HG02870 (cell line): Measurements from ENCODE around the gene UBE2M.

Source experiments
- ATAC-seq: cut with Tn5 transposase; IDR thresholded peaks from one replicate; pipeline ENCODE4 v1.9.1; 2021; ENCODE audit warnings: mild to moderate bottlenecking, moderate library complexity; ENCODE audit not compliant: unreplicated experiment

UBE2M gene

DNA sequence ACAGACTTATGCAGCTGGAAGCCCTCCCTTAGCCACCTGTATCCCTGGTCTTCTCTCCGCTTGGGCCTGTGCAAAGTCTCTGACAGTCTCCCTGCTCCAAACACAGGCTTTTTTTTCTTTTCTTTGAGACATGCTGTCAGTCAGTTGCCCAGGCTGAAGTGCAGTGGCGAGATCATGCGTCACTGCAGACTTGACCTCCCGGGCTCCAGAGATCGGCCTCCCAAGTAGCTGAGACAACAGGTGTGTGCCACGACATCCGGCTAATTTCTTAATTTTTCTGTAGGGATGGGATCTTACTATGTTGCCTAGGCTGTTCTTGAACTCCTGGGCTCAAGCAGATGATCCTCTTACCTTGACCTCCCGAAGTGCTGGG is 13.2 kb upstream of the UBE2M start:
- ATAC-seq: no peak

DNA sequence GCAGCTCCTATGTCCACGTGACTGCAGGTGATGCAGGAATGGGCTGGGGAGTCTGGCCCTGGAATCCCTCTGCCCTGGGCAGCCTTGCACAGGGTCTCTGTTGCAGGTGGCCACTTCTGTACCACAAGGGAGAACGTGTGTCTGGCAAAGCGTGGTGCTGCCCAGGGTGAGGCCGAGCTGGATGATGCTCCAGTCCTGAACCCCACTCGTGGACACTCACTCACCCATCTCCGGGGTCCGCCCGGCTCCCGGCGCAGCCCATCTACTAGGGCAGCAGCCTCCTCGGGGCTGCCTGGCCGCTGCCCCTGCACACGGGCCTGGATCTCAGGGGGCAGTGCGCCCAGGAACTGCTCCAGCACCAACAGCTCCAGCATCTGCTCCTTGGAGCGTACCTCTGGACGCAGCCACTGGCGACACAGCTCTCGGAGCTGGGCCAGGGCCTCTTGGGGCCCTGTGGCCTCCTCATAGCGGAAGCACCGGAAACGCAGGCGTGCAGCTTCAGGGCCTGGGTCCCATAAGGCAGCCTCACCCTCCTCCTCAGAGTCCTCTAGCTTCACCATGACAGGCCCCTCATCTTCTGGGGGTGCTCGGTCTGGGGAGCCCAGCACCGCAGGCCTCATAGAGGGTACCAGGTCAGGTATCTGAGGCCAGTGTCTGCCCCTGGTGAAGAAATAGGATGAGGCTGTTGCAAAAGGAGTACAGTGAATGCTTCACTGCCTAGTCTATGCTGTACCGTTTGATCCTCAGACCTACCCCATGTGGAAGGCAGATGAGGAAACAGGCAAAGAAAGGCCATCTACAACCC is 12.6 kb upstream of the UBE2M start:
- no peak for ATAC-seq

DNA sequence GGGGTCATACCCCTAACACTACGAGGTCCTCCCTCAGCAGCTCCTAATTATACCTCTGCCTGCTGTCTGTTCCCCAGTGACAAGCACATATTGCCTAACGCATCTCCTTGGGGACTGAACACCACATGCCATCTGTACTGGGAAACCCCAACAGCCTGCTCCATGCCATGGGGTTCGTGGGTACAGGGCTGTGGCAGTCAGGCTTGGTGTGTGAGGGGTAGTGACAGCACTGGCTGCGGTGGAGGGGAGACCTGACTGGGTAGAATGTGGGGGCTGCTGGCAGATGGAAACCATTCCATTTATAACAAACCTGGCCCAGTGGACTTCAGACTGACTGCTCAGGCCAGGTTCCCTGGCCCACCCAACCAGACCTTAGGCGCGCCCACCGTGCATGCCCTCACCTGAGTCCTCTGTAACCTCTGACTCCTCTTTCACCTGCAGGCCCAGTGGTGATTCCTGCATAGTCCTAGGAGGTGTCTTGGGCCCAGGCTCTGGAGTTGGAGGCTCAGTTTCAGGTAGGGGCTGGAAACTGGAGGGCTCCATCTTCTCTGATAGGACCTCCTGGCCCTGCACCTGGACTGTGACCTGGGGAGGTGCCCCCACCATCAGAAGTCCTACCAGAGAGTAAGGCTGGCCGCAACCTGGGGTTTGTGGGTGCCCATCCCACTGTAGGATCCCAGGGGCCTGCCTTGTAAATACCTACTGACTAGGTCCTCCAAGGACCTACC is 11.7 kb upstream of the UBE2M start:
- ATAC-seq: no peak

DNA sequence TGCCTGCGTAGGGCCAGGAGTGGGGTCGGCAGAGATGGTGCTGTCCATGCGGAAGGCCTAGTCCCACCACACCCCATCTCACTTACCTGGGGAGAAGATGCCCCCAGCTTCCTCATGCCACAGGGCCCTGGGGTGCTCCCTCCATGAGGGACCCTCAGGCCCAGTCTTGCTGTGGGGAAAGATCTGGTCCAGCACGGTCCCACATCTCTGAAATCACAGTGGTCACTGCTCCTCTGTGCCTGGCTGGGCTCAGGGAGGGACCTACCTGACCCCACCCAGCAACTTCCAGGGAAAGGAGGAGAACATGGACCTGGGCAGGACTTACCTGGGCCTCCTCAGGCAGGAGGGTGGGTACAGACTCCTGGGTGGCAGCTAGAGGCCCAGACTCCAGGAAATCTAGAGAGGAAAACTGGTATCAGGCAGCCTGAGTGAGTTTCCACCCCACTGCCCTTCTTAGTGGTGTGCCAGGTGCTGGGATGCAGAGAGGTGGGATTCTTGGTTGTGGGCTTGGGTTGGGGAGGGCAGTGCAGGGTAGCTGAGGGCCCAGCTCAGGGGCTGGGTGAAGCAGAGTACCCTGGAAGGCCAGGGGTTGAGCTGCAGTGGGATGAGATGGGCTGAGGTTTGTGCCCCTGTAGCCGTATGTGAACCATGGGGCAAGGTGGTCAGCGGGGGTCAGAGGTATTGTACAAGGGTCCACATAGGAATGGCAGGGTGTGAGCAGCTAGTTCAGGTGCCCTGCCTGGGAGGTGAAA is 11.0 kb upstream of the UBE2M start:
- ATAC-seq: no peak

DNA sequence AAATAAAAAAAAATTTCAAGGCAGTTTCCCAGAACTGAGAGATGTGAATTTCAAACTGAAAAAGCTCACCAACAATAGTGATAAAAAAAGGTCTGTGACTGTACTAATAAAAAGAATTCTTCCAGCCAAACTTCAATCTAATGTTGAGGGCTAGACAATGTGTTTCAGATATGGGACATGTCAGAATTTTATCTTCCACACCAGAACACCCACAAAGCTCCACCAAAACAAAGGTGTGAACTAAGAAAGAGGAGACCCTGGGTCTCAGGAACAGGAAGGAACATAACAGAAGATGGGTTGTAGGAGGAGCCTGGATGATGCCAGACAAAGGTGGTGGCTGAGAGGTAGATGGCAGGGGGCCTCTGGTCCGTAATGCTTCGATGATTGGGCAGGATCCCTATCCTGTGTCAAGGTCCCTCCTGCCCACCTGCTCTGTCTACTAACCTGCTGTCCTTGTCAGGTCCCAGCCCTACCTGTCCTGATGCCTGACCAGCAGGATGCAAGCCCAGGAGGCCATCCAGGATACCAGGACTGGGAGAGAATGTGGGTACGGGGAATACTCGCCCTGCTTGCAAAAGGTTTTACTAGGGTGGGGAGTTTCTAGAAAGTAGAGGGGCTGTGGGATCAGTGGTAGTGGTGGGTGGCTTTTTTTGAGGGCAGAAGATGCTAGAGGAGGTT is 10.2 kb upstream of the UBE2M start:
- ATAC-seq: no peak

DNA sequence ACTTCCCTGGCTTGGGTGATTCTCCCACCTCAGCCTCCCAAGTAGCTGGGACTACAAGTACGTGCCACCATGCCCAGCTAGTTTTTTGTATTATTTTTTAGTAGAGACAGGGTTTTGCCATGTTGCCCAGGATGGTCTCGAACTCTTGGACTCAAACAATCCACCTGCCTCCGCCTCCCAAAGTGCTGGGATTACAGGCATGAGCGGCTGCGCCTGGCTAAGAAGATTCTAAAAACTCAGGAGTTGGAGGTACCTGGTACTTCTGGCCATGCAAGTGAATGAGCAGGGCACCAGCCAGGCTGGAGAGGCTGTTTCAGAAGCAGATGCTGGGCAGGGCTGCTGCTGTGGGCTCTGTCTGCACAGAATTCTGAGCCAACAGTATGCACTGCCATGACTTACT is 8.6 kb upstream of the UBE2M start:
- no peak for ATAC-seq

DNA sequence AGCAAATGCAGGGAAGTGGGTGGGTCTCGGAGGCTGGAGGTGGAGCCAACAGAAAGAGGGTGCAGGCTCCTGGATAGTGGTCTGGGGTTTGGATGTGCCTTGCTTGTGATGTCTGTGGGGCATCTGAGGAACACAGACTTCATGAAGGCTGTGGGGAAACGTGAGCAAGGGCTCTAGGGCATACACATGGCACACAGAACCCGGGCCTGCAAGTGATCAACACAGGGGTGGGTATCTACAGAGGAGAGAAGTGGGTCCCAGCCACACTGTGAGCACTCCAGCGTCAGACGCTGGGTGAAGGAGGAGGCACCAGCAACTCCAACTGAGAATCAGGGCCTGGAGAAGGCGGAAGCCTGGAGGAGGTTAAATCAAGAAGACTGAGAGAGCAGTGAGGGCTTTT is 5.4 kb upstream of the UBE2M start:
- ATAC-seq: no peak

DNA sequence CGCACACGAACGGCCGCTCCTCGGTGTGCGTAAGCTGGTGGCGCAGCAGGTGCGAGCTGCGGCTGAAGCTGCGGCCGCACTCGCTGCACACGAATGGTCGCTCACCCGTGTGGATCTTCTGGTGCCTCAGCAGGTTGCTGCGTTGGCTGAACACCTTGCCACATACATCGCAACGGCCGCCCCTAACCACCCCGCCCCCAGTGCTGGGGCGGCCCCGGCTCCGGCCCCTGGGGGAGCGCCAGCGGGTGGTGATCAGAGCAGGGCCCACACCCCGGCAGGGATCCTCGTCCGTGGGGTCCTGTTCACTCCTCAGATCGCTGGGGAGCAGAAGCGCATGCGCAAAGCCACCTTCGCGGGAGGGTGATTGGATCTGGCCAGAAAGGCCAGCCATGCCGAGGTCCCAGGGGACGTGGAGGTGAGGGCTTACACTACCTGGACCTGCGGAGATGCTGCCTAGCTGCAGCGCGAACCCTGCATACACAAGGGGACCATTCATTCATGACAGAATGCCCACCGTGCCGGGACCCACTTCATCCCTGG is 4.7 kb upstream of the UBE2M start:
- ATAC-seq: no peak

DNA sequence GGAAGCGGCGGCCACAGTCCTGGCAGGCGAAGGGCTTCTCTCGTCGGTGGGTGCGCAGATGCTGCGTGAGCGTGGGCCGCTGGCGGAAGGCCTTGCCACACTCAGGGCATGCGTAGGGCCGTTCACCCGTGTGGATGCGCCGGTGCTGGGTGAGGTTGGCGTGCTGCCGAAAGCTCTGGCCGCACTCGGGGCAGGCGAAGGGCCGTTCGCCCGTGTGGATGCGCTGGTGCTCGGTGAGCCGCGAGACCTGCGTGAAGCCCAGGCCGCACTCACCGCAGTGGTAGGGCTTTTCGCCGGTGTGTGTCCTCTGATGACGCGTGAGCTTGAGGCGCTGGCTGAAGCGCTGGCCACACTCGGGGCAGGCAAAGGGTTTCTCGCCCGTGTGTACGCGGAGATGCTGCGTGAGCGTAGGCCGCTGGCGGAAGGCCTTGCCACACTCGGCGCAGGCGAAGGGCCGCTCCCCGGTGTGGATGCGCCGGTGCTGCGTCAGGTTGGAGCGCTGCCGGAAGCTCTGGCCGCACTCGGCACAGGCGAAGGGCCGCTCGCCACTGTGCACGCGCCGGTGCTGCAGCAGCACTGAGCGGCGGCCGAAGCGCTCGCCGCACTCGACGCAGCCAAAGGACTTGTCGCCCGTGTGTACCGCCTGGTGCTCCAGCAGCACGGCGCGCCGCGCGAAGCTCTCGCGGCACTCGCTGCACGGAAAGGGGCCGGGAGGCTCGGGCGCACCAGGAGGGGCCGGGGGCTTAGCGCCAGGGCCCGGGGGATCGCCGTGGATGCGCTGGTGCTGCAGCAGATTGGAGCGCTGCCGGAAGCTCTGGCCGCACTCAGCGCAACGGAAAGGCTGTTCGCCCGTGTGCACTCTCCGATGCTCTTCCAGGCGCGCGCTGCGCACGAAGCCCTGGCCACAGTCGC is 4.0 kb upstream of the UBE2M start:
- no peak for ATAC-seq

DNA sequence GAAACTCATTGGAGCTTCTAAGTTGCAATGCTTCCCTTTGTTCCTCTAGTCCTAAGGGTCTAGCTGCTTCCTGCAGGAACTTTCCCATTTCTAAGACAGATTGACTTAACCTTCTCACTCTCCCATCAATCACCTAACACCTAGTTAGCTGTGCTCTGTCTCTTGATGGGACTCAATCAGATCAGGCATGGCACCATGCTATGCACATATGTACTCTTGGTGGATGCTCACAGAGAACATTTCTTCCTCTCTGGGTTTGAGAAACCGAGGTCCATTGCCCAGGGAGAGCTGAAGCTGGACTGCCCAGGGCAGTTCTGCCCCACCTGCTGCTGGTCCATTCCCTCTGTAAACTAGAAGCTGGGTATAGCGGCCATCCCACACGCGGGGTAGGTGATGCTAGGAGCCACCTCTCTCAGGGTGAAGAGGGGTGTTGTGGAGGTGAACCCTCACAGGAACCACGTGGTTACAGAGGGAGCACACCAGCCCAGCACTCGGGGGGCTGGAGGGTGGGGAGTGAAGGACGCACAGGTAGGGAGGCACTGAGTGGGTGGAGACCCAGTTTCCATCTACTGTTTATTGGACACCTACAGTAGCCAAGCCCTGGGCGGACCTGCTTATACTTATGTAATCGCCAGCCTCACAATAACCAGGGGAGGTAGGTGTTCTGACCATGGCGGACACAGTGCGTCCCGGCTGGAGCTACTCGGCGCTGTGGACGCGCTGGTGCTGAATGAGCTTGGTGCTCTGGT is 3.1 kb upstream of the UBE2M start:
- no peak for ATAC-seq

DNA sequence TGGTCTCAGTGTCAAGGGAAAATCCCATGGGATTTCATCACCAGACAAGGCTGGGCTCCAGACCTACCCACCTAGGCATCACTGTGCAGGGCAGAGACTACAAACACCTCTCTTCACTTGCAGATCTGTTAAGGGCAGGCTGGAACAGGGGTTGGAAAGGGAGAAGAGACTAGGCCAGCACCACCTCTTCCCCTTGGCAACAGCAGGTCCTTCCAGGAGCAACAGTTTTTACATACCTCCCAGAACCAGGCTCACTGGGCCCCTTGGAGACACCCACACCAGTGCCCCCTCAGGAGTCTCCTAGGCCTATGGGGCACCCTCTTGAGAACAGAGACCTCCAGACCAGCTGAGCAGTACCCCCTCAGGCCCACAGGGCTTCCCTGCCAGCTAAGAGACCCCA is 2.5 kb upstream of the UBE2M start:
- no peak for ATAC-seq

DNA sequence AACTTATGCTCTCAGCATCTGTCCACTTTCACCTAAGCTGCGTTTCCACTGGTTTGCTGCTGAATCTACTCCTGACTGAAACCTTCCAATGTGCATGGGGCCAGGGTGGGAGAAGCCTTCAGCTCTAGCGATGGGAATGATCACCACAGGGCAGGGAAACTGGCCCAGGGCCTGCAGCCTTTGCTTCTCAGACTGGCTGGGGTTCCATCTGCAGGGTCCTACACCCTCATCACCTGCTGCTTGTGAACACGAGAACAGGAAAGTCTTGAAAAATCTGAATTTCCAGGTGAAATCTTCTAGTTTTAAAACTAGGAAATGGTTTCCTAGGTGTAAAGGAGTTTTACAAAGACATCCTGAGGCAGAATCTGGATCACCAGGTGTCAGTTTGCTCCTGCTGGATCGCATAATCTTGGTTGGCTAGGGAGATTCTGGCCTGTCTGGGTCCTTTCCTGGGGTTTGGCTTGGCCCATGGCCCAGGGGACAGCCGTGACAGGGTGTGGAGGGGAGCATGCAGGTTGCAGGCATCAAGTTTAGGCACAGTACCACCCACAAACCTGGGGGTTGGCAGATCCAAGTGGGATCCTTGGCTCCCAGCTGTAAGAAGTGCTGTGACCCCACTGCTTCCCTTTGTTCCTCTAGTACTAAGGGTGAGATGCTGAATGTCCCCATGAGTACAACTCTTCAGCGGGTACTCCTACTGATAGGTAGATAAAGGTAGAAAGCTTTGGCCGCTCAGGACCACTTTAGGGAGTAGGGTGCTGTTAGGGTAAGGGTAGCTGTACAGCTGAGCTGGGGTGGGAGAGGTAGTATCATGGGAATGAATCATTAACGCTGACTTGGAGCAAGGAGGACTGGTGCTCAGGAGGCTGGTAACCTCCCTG is 1.8 kb upstream of the UBE2M start:
- no peak for ATAC-seq

DNA sequence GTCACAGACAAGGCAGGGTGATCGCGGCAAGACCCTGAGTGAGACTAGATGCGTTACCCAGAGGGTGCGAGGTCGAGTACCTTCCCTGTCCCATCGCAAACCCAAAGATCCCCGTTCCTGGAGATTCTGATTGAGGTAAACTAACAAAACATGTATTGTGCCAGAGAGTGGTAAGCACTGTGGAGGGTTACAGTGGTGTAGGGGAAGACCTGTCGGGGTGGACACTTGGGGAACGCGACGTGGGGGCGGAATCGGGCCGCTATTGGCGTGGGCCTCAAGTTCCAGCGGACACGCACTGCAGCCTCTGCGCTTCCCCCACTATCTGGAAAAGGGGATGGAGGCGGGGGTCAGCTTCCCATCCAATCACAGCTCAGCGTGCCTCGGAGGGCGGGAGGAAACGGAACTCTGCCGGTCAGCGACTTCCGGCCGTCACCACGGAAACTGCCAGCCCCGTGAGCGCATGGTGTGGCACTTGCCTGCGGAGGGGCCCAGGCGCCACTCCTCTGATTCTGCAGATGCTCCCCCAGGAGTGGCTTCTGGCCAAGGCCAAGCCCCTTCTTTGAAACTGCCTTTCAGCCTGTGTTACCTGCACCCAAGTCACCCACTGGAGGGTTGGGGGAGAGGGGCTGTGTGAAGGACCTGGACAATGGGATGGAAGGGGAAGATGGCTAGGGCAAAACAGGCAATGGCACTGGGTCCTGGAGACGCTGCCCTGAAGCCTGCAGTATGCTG is 1.0 kb upstream of the UBE2M start:
- ATAC-seq: no peak

DNA sequence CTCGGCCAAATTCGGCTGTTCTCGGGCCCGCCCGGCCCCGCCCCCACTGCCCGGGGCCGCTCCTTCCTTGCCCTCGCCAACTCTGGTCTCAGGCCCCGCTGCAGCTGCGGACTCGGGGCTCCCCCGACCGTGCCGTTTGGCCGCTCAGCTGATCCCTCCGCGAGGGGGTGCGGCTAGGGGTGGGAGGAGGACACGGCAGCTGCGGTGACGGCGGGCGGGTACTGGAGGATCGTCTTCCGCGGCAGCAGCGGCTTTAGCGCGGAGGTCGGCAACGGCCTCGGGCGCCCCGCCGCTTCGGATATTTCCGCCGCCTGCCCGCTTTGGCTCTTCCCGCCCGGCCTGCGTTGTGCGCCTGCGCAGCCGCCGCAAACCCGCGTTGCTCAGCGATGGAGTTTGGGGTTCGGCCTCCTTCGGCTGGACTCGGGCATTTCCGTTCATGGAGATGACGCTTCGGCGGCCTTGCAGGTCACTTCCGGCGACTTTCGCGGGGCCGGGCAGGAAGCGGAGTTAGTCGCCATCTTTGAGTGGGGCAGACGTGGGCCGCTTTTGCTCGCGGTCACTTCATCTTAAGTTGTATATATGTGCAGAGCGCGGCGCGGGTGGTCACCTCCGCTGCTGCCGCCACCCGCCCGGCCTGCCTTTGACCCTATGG is 338 bp upstream of the UBE2M start:
- peak; percentile 52 for ATAC-seq

DNA sequence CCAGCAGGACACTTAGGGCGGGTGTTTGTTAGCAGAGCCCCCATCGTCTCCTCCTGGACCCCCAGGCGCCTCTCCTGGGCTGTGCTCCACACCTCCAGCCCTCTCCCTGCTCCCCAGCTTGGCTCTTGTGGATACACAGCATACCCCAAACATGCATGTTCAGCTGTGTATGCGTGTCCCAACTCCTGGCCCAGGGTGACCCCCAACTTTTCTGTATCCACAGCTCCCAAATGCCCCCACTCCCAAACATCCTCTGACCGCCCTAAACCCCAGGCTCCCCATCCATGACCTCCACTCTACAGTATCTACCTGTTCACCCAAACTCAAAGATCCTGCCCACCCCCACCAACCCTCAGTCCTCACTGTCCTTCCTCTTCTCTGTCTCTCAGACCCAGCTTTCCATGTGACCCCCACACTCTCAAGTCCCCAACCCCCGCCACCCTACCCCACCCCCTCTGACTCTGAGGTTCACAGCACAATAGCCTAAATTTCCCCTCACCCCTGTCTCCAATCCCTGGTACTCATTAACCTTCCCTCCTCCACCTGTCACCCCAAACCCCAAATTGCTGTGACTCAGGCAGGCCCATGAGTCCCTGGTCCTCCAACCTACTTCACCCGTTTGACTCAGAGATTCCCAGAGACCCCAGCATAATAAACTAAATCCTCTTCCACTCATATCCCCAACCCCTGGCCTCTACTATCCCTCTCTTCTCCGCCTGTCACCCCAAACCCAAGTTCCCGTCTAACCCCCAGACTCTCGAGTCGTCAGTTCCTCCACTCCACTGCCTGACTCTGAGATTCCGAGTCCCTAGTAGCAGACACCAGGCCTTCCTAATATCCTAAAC is 968 bp downstream of the UBE2M start:
- no peak for ATAC-seq

DNA sequence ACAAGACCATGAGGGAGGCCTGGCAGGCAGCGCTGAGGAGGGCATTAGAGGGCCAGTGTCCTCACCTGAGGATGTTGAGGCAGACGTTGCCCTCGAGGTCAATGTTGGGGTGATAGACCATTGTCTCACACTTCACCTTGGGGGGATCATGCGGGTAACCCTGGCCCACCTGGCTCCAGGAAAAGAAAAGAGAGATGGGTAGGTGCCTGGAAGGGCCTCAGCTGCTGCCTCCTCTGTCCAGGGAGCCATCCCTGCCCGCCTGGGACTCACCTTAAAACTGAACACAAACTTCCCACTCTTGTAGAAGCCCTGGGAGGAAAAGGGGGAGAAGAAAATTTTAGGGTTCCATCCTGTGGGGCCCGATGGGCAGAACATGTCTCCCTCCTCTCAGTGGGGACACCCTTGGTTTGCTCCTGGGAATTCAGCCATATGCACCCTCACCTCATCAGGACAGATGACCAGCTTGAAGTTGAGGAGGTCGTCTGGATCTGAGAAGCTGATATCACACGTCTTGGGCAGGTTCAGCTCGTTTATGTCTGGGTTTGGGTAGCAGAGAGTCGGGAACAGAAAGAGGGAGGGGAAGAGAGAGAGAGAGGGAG is 1.7 kb downstream of the UBE2M start:
- ATAC-seq: no peak
